GM12891 (cell line): ENCODE measurements around the gene EIF2S2.

Experiments
- DNase-seq: peaks from one replicate; pipeline ENCODE4 v3.0.0; 2011; ENCODE audit warnings: low spot score; ENCODE audit not compliant: insufficient read length
- FAIRE-seq: peaks from 2 replicates; lab custom pipeline; 2011; peaks lifted over from hg19 to GRCh38; lab: Jason Lieb, UNC
- PAX5 ChIP-seq: IDR thresholded peaks from 2 replicates; pipeline ENCODE4 v1.6.1; 2011; ENCODE audit warnings: low read length, moderate library complexity, mild to moderate bottlenecking; ENCODE audit not compliant: insufficient read depth, severe bottlenecking
- POLR2A ChIP-seq: IDR thresholded peaks from 2 replicates; pipeline ENCODE4 v1.6.1; 2011; ENCODE audit warnings: low read depth, low read length, control low read depth
- POLR2AphosphoS5 ChIP-seq: IDR thresholded peaks from 2 replicates; pipeline ENCODE4 v1.6.1; 2011; ENCODE audit warnings: low read depth, low read length, control low read depth
- POU2F2 ChIP-seq: IDR thresholded peaks from 2 replicates; pipeline ENCODE4 v1.6.1; 2011; ENCODE audit warnings: low read depth, mild to moderate bottlenecking, control low read depth, low read length, moderate library complexity
- SPI1 ChIP-seq: IDR thresholded peaks from 2 replicates; pipeline ENCODE4 v1.6.1; 2011; ENCODE audit warnings: low read depth, low read length, control low read depth
- TAF1 ChIP-seq: IDR thresholded peaks from 2 replicates; pipeline ENCODE4 v1.6.1; 2011; ENCODE audit warnings: low read depth, low read length, control low read depth

EIF2S2 gene

GRCh38 chr20:34047010-34047687 lies 64.9 kb downstream of the EIF2S2 start:
- FAIRE-seq (no peak), DNase-seq (no peak)
- TF ChIP-seq SPI1, result no peak

- TF ChIP-seq PAX5, result no peak
- TF ChIP-seq POLR2AphosphoS5, result no peak
- no peak for TF ChIP-seq SPI1
- no peak for TF ChIP-seq POU2F2
- TF ChIP-seq TAF1, result no peak
- no peak for TF ChIP-seq POLR2A
- FAIRE-seq, result no peak
- DNase-seq, result no peak
Measured at GRCh38 chr20:34045930-34046725, 65.9 kb downstream of the EIF2S2 start.

- FAIRE-seq (no peak), DNase-seq (no peak)
- TF ChIP-seq POLR2AphosphoS5 (no peak), PAX5 (no peak), POU2F2 (no peak), SPI1 (no peak), POLR2A (no peak), TAF1 (no peak)
Measured at GRCh38 chr20:34045294-34045693, 66.7 kb downstream of the EIF2S2 start.

GRCh38 chr20:34043025-34043424 lies 69.0 kb downstream of the EIF2S2 start:
- no peak for FAIRE-seq
- no peak for TF ChIP-seq PAX5
- TF ChIP-seq POU2F2, result no peak
- TF ChIP-seq TAF1, result no peak
- TF ChIP-seq SPI1, result no peak
- TF ChIP-seq POLR2AphosphoS5, result no peak
- no peak for TF ChIP-seq POLR2A
- DNase-seq, result no peak

GRCh38 chr20:34042262-34042661 lies 69.8 kb downstream of the EIF2S2 start:
- FAIRE-seq (no peak), DNase-seq (no peak)
- TF ChIP-seq SPI1, result no peak
- TF ChIP-seq POLR2A, result no peak
- TF ChIP-seq TAF1, result no peak
- no peak for TF ChIP-seq POU2F2
- TF ChIP-seq POLR2AphosphoS5, result no peak
- no peak for TF ChIP-seq PAX5

GRCh38 chr20:34041226-34041625 lies 70.8 kb downstream of the EIF2S2 start:
- TF ChIP-seq POLR2AphosphoS5 (no peak), POU2F2 (no peak), SPI1 (no peak), PAX5 (no peak), TAF1 (no peak), POLR2A (no peak)

GRCh38 chr20:34040300-34040995 lies 71.6 kb downstream of the EIF2S2 start:
- DNase-seq (no peak), FAIRE-seq (no peak)
- TF ChIP-seq POLR2A, result no peak
- TF ChIP-seq PAX5, result no peak
- no peak for TF ChIP-seq POLR2AphosphoS5
- no peak for TF ChIP-seq SPI1
- TF ChIP-seq TAF1, result no peak
- no peak for TF ChIP-seq POU2F2

More at GRCh38 chr20:34041226-34041625, 70.8 kb downstream of the EIF2S2 start:
- no peak for FAIRE-seq
- DNase-seq, result no peak
